HG02588 (cell line): ENCODE data around the gene RNF217.

ENCODE experiments used
- ATAC-seq: cut with Tn5 transposase; IDR thresholded peaks from one replicate; pipeline ENCODE4 v1.9.1; 2021; ENCODE audit warnings: mild to moderate bottlenecking, moderate library complexity; ENCODE audit not compliant: unreplicated experiment

Gene RNF217

GRCh38 chr6:125095580-125096301, 133.5 kb downstream of the RNF217 start:
- no peak for ATAC-seq

- no peak for ATAC-seq
These were observed 134.9 kb downstream of the RNF217 start for GRCh38 chr6:125097186-125097585.

GRCh38 chr6:125098253-125098652, 136.0 kb downstream of the RNF217 start:
- ATAC-seq = no peak

- ATAC-seq = peak; percentile 64
These were observed 137.2 kb downstream of the RNF217 start for GRCh38 chr6:125099211-125100073.

- no peak for ATAC-seq
These were observed 137.9 kb downstream of the RNF217 start for GRCh38 chr6:125100074-125100652.

GRCh38 chr6:125101128-125101527, 138.9 kb downstream of the RNF217 start:
- ATAC-seq = no peak

GRCh38 chr6:125101631-125102030, 139.4 kb downstream of the RNF217 start:
- ATAC-seq = no peak

GRCh38 chr6:125102411-125102810, 140.2 kb downstream of the RNF217 start:
- ATAC-seq = no peak

GRCh38 chr6:125102891-125103290, 140.7 kb downstream of the RNF217 start:
- ATAC-seq = no peak

GRCh38 chr6:125104425-125104824, 142.2 kb downstream of the RNF217 start:
- ATAC-seq = no peak

- ATAC-seq = no peak
These were observed 144.8 kb downstream of the RNF217 start for GRCh38 chr6:125107048-125107447.

GRCh38 chr6:125107896-125108295, 145.7 kb downstream of the RNF217 start:
- ATAC-seq = no peak

GRCh38 chr6:125110056-125110455, 147.8 kb downstream of the RNF217 start:
- ATAC-seq = no peak

GRCh38 chr6:125111219-125111983, 149.2 kb downstream of the RNF217 start:
- ATAC-seq = no peak

GRCh38 chr6:125112934-125113333, 150.7 kb downstream of the RNF217 start:
- ATAC-seq = no peak

GRCh38 chr6:125114248-125114858, 152.1 kb downstream of the RNF217 start:
- ATAC-seq = no peak

GRCh38 chr6:125116170-125116569, 153.9 kb downstream of the RNF217 start:
- ATAC-seq = no peak

- ATAC-seq = no peak
These were observed 154.5 kb downstream of the RNF217 start for GRCh38 chr6:125116710-125117109.

- ATAC-seq = no peak
These were observed 155.6 kb downstream of the RNF217 start for GRCh38 chr6:125117818-125118217.

GRCh38 chr6:125120054-125120590, 157.9 kb downstream of the RNF217 start:
- ATAC-seq = no peak
